ENCODE measurements around the gene MPPE1.

DNA sequence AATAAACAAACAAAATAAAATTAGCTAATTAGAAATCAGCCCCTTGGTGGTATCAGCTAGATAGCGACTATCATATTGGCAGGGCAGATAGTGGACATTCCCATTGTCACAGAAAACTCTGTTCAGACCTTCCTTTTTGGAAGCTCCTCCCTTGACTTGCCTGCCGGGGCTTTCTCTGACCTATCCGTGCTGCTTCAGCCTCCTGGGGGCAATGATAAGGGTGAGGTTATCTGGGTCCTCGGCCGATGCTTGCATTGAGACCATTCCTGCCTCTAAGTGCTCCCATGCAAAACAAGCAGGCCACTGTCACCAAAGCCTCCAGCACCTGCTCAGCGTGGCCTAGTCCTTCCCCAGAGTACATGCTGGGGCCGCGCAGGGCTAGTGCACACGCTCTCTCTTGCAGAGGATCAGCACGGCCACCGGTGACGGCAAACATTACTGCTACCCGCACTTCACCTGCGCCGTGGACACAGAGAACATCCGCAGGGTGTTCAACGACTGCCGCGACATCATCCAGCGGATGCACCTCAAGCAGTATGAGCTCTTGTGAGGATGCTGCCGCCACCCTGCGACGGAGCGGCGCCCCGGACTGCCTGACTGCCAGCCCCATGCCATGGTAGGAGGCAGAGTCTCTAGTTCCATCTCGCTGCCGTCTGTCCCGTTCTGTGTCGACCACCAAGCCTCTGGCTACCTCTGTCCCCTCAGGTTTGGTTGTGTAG, 27.4 kb downstream of the MPPE1 start:
- no peak for TF ChIP-seq POLR2A (IDR thresholded peaks at IDR 0.05)
- TF ChIP-seq, protein P1, sequence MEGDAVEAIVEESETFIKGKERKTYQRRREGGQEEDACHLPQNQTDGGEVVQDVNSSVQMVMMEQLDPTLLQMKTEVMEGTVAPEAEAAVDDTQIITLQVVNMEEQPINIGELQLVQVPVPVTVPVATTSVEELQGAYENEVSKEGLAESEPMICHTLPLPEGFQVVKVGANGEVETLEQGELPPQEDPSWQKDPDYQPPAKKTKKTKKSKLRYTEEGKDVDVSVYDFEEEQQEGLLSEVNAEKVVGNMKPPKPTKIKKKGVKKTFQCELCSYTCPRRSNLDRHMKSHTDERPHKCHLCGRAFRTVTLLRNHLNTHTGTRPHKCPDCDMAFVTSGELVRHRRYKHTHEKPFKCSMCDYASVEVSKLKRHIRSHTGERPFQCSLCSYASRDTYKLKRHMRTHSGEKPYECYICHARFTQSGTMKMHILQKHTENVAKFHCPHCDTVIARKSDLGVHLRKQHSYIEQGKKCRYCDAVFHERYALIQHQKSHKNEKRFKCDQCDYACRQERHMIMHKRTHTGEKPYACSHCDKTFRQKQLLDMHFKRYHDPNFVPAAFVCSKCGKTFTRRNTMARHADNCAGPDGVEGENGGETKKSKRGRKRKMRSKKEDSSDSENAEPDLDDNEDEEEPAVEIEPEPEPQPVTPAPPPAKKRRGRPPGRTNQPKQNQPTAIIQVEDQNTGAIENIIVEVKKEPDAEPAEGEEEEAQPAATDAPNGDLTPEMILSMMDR (IDR thresholded peaks at IDR 0.05): no peak

Data from body of pancreas (tissue), 4 donors.